ENCODE results near the gene DDR1.

DNA sequence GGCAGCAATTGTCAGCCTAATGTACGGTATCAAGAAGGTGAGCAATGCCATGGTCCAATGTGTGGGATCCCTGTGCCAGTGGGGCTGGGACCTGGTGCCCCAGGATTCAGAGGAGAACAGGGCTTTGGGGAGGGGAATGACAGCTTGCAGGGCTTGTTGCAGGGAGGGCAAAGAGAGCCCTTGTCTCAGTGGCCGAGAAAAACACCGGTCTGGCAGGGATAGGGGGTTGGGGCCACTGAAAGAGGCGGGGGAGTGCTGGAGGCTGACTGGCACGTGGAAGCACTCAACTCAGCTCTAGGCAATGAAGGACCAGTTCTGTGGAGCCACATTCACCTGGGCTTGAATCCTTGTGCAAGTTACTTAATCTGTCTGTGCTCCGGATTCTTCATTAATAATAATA lies 52.9 kb downstream of the DDR1 start:
- TF ChIP-seq, protein P1, sequence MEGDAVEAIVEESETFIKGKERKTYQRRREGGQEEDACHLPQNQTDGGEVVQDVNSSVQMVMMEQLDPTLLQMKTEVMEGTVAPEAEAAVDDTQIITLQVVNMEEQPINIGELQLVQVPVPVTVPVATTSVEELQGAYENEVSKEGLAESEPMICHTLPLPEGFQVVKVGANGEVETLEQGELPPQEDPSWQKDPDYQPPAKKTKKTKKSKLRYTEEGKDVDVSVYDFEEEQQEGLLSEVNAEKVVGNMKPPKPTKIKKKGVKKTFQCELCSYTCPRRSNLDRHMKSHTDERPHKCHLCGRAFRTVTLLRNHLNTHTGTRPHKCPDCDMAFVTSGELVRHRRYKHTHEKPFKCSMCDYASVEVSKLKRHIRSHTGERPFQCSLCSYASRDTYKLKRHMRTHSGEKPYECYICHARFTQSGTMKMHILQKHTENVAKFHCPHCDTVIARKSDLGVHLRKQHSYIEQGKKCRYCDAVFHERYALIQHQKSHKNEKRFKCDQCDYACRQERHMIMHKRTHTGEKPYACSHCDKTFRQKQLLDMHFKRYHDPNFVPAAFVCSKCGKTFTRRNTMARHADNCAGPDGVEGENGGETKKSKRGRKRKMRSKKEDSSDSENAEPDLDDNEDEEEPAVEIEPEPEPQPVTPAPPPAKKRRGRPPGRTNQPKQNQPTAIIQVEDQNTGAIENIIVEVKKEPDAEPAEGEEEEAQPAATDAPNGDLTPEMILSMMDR (conservative IDR thresholded peaks at IDR 0.05 in 1 of 2, IDR thresholded peaks at IDR 0.05 in 1 of 2; ENCODE audit: extremely low read depth in 1 of 2, insufficient read depth in 1 of 2, low read depth in 1 of 2, low read length in 2 of 2) = no peak
- no peak for TF ChIP-seq EZH2 (IDR thresholded peaks at IDR 0.05; ENCODE audit: borderline replicate concordance, low read length)
